Inferior parietal cortex (tissue), 1 donor: ENCODE results near the gene FBH1.

Experiments used
- DNase-seq: peaks from one replicate; pipeline ENCODE4 v3.0.0-alpha.2; 2016; ENCODE audit errors: extremely low spot score

Gene FBH1

DNA sequence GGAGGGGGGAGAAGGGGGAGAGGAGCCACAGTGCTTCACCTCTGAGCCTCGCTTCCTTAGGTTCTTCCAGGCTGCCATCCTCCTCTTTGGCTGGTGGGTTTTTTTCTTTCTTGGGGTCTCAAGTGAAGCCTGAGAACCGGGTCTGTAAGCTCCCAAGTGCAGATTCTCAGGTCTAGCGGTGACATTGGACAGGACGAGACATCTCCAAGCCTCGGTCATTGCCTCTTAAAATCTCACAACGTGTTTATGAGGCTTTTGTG is 88.1 kb downstream of the FBH1 start:
- no peak for DNase-seq

GRCh38 chr10:5981529-5981928 is 91.5 kb downstream of the FBH1 start:
- DNase-seq = no peak

DNA sequence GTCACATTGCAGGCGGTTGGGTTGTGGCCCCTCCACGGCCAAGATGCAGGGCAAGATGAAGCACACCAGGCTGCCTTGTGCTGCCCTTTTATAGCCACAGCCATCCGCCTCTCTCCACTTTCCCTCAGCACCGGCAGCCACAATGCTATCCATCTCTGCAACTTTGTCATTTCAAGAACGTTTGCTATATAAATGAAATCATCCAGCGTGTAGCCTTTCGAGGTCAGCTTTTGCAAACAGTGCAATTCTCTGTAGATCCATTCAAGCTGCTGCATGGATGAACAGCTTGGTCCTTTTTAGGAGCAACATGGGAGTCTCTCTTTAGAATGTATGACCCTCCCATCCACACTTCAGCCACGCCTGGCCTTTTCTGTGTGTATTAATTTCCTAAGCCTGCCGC is 93.7 kb downstream of the FBH1 start:
- DNase-seq = no peak

DNA sequence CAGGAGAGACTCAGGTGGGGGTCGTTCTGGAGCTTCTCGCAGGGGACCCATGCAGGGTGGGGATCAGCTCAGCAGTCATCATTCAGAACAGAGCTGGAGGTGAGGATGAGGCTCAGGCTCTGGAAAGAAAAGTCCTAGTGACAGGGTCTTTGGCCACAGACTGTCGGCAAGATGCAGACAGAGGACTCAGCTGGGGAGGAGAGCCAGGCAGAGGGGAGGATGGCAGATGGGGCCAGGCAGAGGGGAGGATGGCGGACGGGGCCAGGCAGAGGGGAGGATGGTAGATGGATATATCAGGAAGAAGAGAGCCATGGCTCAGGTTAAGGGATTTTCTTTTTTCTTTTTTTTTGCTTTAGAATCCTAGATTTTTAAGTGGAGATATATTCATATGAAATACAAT is 95.0 kb downstream of the FBH1 start:
- DNase-seq = no peak
